H1 (cell line): ENCODE measurements around the gene ZNF346. TPM values are rescaled to one million over a fixed set of nuclear protein-coding genes. Genes with fewer than 3 reads are reported as not detected.

ENCODE experiments used
- JUN ChIP-seq: IDR thresholded peaks from 2 replicates; pipeline ENCODE4 v1.6.1; 2011; ENCODE audit warnings: low read depth, mild to moderate bottlenecking, improper control_type of control experiment, low read length
- NANOG ChIP-seq: IDR thresholded peaks from 2 replicates; pipeline ENCODE4 v1.6.1; 2011; ENCODE audit warnings: low read length, low read depth, mild to moderate bottlenecking, inconsistent platforms; ENCODE audit not compliant: insufficient read depth, poor library complexity, severe bottlenecking
- SAP30 ChIP-seq: fragments of 300-600 bp; sonication (generic); IDR thresholded peaks from 2 replicates; pipeline ENCODE4 v1.7.1; 2012; ENCODE audit warnings: low read length, moderate library complexity, mild to moderate bottlenecking, inconsistent platforms; ENCODE audit not compliant: insufficient read depth, insufficient replicate concordance
- SIN3A ChIP-seq, 2 experiments: IDR thresholded peaks in 1 of 2; conservative IDR thresholded peaks in 1 of 2; 2 replicates each; pipeline ENCODE4 v1.6.1; 2011 to 2012; ENCODE audit warnings: low read length in 2 of 2, improper control_type of control experiment in 1 of 2, low read depth in 1 of 2, mild to moderate bottlenecking in 1 of 2
- ZNF274 ChIP-seq: IDR thresholded peaks from 2 replicates; pipeline ENCODE4 v1.7.0; 2012; ENCODE audit warnings: low read length, borderline replicate concordance; ENCODE audit errors: extremely low read depth
- polyA plus RNA-seq, 7 experiments: library from polyadenylated mRNA; depleted of rRNA in 3 of 7; stranded (reverse) in 5 of 7; unstranded in 2 of 7; fragments of >200 nt in 5 of 7; fragments of 200-250 nt in 2 of 7; gene quantifications; 1 replicate in 5 of 7; 2 replicates in 1 of 7; 4 replicates in 1 of 7; pipeline versions ENCODE4 v1.2.1 to v1.2.3, GENCODE V29; 2011 to 2013; ENCODE audit warnings: missing spikeins in 2 of 7, mixed read lengths in 2 of 7
- total RNA-seq: library from RNA; stranded (reverse); fragmentation: NEBNext Ultra II Directional; extraction: Animal tissue kit (Norgen Biotek cat#: 25700); gene quantifications from 2 replicates; pipeline ENCODE4 v1.2.1, GENCODE V29; 2021
- TF ChIP-seq, protein P1 (sequence below): IDR thresholded peaks from 2 replicates; pipeline ENCODE4 v1.6.1; 2011; ENCODE audit warnings: low read length, improper control_type of control experiment
- TF ChIP-seq, protein P2 (sequence below), 3 experiments: IDR thresholded peaks; 1 replicate in 2 of 3; 2 replicates in 1 of 3; pipeline versions ENCODE4 v1.5.1 to v1.6.1; 2011; ENCODE audit warnings: low read length in 3 of 3, mild to moderate bottlenecking in 3 of 3, inconsistent platforms in 2 of 3, low read depth in 1 of 3, moderate library complexity in 1 of 3; ENCODE audit not compliant: insufficient read depth in 1 of 3; ENCODE audit errors: control extremely low read depth in 1 of 3
- TF ChIP-seq, protein P3 (sequence below): IDR thresholded peaks from 2 replicates; pipeline ENCODE4 v1.6.1; 2012; ENCODE audit warnings: inconsistent platforms
- TF ChIP-seq, protein P4 (sequence below): IDR thresholded peaks from 2 replicates; pipeline ENCODE4 v1.6.1; 2012; ENCODE audit warnings: low read length, inconsistent platforms
- TF ChIP-seq, protein P5 (sequence below): IDR thresholded peaks from 2 replicates; pipeline ENCODE4 v1.6.1; 2011; ENCODE audit warnings: low read depth, mild to moderate bottlenecking, low read length; ENCODE audit not compliant: insufficient read depth

The ZNF346 gene
- total and polyA plus RNA-seq, 2 of the 8 experiments (the other 6 are each of a cell fraction or from before 2014, with no cell fraction given), result 19.9 to 20.8 TPM

DNA sequence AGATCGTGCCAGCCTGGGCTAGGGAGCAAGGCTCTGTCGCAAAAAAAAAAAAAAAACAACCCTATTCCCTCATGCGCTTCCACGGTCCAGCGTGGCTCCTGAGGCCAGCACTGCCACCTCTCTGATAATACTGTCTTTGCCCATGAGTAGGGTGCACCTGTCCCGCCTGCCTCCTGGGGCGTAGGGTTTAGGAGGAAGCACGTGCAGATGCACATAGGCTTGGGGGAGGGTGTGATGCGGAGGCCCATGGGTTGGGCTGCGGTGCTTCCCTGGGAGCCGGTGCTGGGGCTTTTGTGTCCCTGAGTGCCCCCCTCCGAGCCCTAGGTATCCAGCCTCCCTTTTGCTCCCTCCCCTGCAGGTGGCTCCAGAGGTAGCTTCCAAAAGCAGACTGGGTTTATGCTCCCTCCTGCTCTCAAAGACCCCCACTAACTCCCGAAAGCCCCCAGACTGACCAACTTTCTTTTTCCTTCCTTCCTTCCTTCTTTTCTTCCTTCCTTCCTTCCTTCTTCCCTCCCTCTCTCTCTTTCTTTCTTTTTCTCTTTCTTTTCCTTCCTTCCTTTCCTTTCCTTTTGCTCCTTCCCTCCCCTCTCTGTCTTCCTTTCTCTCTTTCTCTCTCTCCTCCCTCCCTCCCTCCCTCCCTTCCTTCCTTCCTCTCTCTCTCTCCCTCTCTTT is 77.1 kb downstream of the ZNF346 start (continued):
- TF ChIP-seq, protein P1, sequence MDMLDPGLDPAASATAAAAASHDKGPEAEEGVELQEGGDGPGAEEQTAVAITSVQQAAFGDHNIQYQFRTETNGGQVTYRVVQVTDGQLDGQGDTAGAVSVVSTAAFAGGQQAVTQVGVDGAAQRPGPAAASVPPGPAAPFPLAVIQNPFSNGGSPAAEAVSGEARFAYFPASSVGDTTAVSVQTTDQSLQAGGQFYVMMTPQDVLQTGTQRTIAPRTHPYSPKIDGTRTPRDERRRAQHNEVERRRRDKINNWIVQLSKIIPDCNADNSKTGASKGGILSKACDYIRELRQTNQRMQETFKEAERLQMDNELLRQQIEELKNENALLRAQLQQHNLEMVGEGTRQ, result 0 out of 2 replicates have a peak, but pooled peaks have one; percentile 16
- TF ChIP-seq SIN3A (conservative IDR thresholded peaks at IDR 0.05 in 1 of 2, IDR thresholded peaks at IDR 0.05 in 1 of 2; ENCODE audit: low read depth in 1 of 2, low read length in 2 of 2), result 0 out of 4 replicates have a peak, but pooled peaks of 1 of the 2 experiments have one; percentile 32
- TF ChIP-seq, protein P2, sequence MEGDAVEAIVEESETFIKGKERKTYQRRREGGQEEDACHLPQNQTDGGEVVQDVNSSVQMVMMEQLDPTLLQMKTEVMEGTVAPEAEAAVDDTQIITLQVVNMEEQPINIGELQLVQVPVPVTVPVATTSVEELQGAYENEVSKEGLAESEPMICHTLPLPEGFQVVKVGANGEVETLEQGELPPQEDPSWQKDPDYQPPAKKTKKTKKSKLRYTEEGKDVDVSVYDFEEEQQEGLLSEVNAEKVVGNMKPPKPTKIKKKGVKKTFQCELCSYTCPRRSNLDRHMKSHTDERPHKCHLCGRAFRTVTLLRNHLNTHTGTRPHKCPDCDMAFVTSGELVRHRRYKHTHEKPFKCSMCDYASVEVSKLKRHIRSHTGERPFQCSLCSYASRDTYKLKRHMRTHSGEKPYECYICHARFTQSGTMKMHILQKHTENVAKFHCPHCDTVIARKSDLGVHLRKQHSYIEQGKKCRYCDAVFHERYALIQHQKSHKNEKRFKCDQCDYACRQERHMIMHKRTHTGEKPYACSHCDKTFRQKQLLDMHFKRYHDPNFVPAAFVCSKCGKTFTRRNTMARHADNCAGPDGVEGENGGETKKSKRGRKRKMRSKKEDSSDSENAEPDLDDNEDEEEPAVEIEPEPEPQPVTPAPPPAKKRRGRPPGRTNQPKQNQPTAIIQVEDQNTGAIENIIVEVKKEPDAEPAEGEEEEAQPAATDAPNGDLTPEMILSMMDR (IDR thresholded peaks at IDR 0.05; ENCODE audit: control extremely low read depth in 1 of 3, insufficient read depth in 1 of 3, low read depth in 1 of 3, low read length in 3 of 3), result 0 out of 4 replicates have a peak, but pooled peaks of 1 of the 3 experiments have one; percentile 15
- TF ChIP-seq ZNF274, result no peak
- TF ChIP-seq, protein P3, sequence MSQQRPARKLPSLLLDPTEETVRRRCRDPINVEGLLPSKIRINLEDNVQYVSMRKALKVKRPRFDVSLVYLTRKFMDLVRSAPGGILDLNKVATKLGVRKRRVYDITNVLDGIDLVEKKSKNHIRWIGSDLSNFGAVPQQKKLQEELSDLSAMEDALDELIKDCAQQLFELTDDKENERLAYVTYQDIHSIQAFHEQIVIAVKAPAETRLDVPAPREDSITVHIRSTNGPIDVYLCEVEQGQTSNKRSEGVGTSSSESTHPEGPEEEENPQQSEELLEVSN, result peak; percentile 51; the same call in 1 of the 2 replicates
- TF ChIP-seq JUN, result no peak
- TF ChIP-seq NANOG, result no peak
- TF ChIP-seq, protein P4, sequence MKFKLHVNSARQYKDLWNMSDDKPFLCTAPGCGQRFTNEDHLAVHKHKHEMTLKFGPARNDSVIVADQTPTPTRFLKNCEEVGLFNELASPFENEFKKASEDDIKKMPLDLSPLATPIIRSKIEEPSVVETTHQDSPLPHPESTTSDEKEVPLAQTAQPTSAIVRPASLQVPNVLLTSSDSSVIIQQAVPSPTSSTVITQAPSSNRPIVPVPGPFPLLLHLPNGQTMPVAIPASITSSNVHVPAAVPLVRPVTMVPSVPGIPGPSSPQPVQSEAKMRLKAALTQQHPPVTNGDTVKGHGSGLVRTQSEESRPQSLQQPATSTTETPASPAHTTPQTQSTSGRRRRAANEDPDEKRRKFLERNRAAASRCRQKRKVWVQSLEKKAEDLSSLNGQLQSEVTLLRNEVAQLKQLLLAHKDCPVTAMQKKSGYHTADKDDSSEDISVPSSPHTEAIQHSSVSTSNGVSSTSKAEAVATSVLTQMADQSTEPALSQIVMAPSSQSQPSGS, result no peak
- TF ChIP-seq, protein P5, sequence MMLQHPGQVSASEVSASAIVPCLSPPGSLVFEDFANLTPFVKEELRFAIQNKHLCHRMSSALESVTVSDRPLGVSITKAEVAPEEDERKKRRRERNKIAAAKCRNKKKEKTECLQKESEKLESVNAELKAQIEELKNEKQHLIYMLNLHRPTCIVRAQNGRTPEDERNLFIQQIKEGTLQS, result no peak
- TF ChIP-seq SAP30, result no peak
